WERI-Rb-1 (cell line): ENCODE data around the gene C1QTNF3.

Experiments used
- DNase-seq: peaks from one replicate; pipeline ENCODE4 v3.0.0-alpha.2; 2020
- H3K27ac ChIP-seq: fragments of 250-450 bp; sonication (Bioruptor Pico); 2 replicates; pipeline ENCODE4 v1.5.1; 2020; ENCODE audit warnings: mild to moderate bottlenecking, moderate library complexity
- H3K27me3 ChIP-seq: fragments of 250-450 bp; sonication (Bioruptor Pico); 2 replicates; pipeline ENCODE4 v1.5.1; 2021; ENCODE audit warnings: mild to moderate bottlenecking, low read depth, moderate library complexity; ENCODE audit not compliant: insufficient read depth, severe bottlenecking
- H3K36me3 ChIP-seq: fragments of 250-450 bp; sonication (Bioruptor Pico); 2 replicates; pipeline ENCODE4 v1.5.1; 2020; ENCODE audit warnings: mild to moderate bottlenecking, moderate library complexity
- H3K4me3 ChIP-seq: 2 replicates; pipeline ENCODE4 v1.5.1; 2011; ENCODE audit warnings: low read depth, mild to moderate bottlenecking, control low read depth, low read length
- H3K9me3 ChIP-seq: fragments of 250-450 bp; sonication (Bioruptor Pico); 2 replicates; pipeline ENCODE4 v1.5.1; 2021; ENCODE audit warnings: mild to moderate bottlenecking, moderate library complexity; ENCODE audit not compliant: severe bottlenecking
- CTCF ChIP-seq: IDR thresholded peaks from 2 replicates; pipeline ENCODE4 v1.5.1; 2011; ENCODE audit warnings: low read depth, mild to moderate bottlenecking, control low read depth, inconsistent platforms, low read length

C1QTNF3 gene

GRCh38 chr5:33994845-33995244 lies 48.2 kb downstream of the C1QTNF3 start:
- Histone ChIP-seq H3K36me3 (no peaks in the 10 kb centered on the region), H3K4me3 (no peak overlapping the region), H3K27me3 (no peaks in the 10 kb centered on the region), H3K27ac (no peak overlapping the region), H3K9me3 (no peaks in the 10 kb centered on the region)
- no peak for TF ChIP-seq CTCF
- DNase-seq = no peak

DNA sequence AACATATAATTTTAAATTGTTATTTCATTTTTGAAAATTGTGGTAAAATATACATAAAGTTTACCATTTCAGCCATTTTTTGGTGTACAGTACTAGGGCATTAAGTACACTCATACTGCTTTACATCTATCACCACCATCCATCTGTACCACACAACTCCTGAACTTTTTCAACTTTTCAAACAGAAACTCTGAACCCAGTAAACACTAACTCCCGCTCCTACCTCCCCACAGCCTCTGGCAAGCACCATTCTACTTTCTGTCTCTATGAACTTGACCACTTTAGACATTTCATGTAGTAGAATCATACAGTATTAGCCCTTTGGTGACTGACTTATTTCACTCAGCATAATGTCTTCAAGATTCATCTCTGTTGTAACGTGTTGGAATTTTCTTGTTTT lies 50.1 kb downstream of the C1QTNF3 start:
- Histone ChIP-seq H3K4me3 (no peak overlapping the region), H3K27ac (no peak overlapping the region), H3K9me3 (no peaks in the 10 kb centered on the region), H3K27me3 (no peaks in the 10 kb centered on the region), H3K36me3 (no peaks in the 10 kb centered on the region)
- no peak for TF ChIP-seq CTCF
- no peak for DNase-seq

DNA sequence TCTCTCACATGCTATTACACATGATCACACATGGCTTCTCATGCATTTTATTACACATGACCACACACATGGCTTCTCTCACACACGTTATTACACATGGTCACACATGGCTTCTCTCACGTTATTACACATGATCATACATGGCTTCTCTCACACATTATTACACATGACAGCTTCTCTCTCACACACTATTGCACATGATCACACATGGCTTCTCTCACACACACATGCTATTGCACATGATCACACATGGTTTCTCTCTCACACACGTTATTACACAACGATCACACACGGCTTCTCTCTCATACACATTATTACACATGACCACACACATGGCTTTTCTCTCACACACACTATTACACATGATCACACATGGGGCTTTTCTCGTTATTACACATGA lies 57.6 kb downstream of the C1QTNF3 start:
- Histone ChIP-seq H3K27ac (no peak overlapping the region), H3K36me3 (no peaks in the 10 kb centered on the region), H3K9me3 (no peaks in the 10 kb centered on the region), H3K4me3 (no peak overlapping the region), H3K27me3 (no peaks in the 10 kb centered on the region)
- no peak for TF ChIP-seq CTCF
- DNase-seq = no peak

- H3K27me3 ChIP-seq = no peaks in the 10 kb centered on the region
- H3K36me3 ChIP-seq = no peaks in the 10 kb centered on the region
- TF ChIP-seq CTCF = no peak
- DNase-seq = no peak
- H3K4me3 ChIP-seq = no peak within 1 kb of the TSS
- H3K9me3 ChIP-seq = no peaks in the 10 kb centered on the region
- no peak within 1 kb of the TSS for H3K27ac ChIP-seq
Measured at GRCh38 chr5:33984671-33985124, 58.3 kb downstream of the C1QTNF3 start, which contains the start of gene SLC45A2. Gene SLC45A2, minus strand, starts transcription at chr5:33984693. Its CDS starts 110 bp downstream, at chr5:33984583.

DNA sequence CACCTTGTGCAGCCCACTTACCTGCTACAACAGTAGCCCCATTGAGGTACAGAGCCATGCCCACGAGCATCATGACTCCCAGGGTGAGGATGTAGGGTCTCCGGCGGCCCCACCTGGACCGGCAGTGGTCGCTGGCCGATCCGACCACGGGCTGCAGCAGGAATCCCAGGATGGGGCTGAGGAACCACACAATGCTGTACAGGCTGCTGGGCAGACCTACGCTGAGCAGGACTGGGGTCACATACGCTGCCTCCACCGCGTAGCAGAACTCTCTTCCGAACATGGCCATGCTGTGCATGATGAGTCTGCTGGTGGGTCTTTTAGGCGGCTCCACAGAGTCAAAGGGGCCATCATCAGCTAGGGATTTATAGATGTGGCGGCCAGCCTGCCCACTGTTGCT lies 58.8 kb downstream of the C1QTNF3 start:
- Histone ChIP-seq H3K9me3 (no peaks in the 10 kb centered on the region), H3K27ac (no peak overlapping the region), H3K27me3 (no peaks in the 10 kb centered on the region), H3K36me3 (no peaks in the 10 kb centered on the region), H3K4me3 (no peak overlapping the region)
- no peak for TF ChIP-seq CTCF
- no peak for DNase-seq

DNA sequence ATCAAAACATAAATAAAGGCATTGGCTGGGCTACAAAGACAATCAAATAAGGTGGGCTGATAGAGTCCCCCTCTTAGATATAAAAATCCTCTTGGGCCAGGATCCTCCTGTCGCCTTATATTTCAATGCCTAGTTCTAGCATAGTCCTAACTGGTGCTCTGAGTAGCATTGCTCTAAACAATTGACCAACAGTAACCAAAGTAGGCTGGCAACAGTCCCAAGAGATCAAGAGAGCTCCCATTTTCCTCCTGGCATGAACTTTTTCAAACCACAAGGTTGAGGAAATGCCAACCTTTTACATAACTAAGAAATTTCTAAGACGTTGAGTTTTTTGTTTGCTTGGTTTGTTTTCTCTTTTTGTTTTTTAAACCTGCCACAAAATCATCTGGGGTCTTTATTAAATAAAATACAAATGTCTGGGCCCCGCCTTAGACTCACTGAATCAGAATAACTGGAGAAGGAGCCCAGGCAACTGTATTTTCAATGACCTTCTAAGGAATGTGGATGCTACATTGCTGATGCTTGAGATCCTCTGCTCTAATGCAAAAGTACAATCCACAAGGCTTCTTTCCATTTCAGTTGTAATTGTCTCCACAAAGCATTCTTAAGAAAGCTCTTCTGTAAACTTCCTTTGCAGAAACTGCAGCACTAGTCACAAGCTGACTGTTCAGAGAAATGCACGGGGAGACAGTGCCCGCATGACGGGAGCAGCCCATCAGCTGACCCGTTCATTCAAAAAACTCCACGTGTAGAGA lies 61.4 kb downstream of the C1QTNF3 start:
- peaks cover 7% of the 10 kb centered on the region for H3K27me3 ChIP-seq
- H3K4me3 ChIP-seq = no peak overlapping the region
- no peak overlapping the region for H3K27ac ChIP-seq
- TF ChIP-seq CTCF = no peak
- H3K36me3 ChIP-seq = no peaks in the 10 kb centered on the region
- DNase-seq = no peak
- H3K9me3 ChIP-seq = no peaks in the 10 kb centered on the region
